ENCODE results near the gene NUP54.

Gene NUP54

DNA sequence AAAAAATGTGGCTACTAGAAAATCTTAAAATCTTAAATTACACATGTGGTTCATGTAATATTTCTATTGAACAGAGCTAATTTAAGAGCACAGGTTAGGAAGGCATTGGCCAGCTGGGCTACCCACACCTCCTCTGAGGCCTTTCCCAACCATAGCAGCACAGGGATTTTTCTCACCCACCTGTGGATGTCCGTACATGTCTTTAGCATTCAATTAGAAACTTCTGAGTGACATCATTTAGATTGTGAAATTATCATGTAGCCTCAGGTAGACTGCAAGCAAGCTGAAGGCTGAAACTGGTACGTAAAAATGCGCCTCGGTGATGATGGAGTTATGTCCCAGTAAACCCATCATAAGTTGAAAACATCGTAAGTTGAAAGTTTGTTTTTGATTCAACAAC is 34.3 kb upstream of the NUP54 start:
- Histone ChIP-seq H3K27me3 (ENCODE audit: control insufficient read depth in 1 of 2, insufficient read depth in 2 of 2, low read length in 2 of 2) (no peaks in the 10 kb centered on the region), H3K4me3 (ENCODE audit: low read depth in 1 of 2, low read length in 2 of 2) (no peak overlapping the region), H3K4me1 (ENCODE audit: control insufficient read depth in 1 of 2, insufficient read depth in 2 of 2, low read length in 2 of 2) (peaks cover 0 to 5% of the 10 kb centered on the region in 2 donors), H3K9me3 (ENCODE audit: control insufficient read depth in 1 of 2, low read length in 2 of 2) (no peaks in the 10 kb centered on the region), H3K27ac (ENCODE audit: low read depth, low read length) (no peak overlapping the region), H3K9ac (ENCODE audit: low read depth in 1 of 2, low read length in 2 of 2) (no peak overlapping the region), H3K36me3 (ENCODE audit: control insufficient read depth in 1 of 2, insufficient read depth in 2 of 2, low read length in 2 of 2) (peaks cover 0 to 25% of the 10 kb centered on the region in 2 donors)

DNA sequence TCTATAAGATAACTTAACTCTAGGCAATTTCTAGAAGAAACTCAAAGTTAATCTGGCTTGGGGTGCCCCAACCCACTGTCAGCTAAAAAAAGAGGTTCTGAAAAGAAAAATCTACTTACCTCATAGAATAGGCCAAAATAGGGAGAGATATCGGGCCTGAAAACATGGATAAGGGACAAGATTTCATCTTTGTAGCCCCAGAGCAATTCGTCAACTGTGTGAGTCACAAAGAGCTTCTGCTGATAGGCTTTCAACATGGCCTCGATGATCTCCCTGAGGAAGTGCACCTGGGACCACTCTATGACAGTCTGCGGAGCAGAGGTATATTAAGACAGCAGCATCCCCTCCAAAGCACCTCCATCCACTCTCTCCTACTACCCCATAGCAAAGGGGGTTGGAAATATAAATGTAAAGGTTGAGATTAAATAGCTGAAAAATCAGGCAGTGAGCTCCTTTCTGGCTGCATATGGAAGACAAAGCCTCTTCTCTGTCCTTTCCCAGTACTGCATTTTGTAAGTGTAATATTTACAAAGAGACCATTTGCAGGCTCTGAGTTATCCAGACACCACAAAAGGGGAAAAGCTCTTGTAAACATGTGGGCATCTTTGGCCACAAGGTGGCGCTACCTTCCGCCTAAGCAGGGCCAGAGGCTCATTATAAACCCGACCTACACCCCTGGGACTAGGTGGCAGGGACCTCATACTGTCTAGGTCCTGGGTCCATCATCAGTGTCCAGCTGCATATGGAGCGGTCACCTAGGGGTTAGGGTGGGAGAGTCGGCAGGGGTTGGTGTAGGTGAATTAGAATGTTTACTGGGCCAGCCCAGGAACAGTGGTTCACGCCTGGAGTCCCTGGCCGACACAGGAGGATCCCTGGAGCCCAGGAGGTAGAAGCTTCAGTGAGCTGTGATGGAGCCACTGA is 31.5 kb upstream of the NUP54 start:
- H3K4me3 ChIP-seq (ENCODE audit: low read depth in 1 of 2, low read length in 2 of 2), result no peak overlapping the region
- no peaks in the 10 kb centered on the region for H3K27me3 ChIP-seq (ENCODE audit: control insufficient read depth in 1 of 2, insufficient read depth in 2 of 2, low read length in 2 of 2)
- no peak overlapping the region for H3K9ac ChIP-seq (ENCODE audit: low read depth in 1 of 2, low read length in 2 of 2)
- H3K9me3 ChIP-seq (ENCODE audit: control insufficient read depth in 1 of 2, low read length in 2 of 2), result no peaks in the 10 kb centered on the region
- peaks cover 9 to 28% of the 10 kb centered on the region in 2 donors for H3K36me3 ChIP-seq (ENCODE audit: control insufficient read depth in 1 of 2, insufficient read depth in 2 of 2, low read length in 2 of 2)
- no peak overlapping the region for H3K27ac ChIP-seq (ENCODE audit: low read depth, low read length)
- peaks cover 0 to 5% of the 10 kb centered on the region in 2 donors for H3K4me1 ChIP-seq (ENCODE audit: control insufficient read depth in 1 of 2, insufficient read depth in 2 of 2, low read length in 2 of 2)

DNA sequence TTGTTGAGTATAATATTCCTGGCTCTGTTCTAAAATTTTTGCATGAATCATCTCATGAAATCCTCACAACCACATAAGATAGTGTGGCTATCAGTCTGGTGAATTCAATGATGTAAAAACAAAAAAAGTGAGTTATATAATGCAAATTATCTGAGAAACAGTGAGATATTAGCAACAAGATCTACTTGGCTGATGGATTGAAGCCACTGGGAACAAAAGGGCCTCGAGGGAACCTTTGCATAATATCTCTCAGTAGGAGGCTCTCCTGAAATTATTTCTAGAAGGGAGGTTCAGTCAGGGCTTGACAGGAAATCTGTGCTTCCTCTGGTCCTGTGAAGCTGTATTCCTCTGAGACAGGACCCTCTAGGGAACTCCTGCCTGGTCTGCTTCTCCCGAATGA is 30.1 kb upstream of the NUP54 start:
- Histone ChIP-seq H3K27me3 (ENCODE audit: control insufficient read depth in 1 of 2, insufficient read depth in 2 of 2, low read length in 2 of 2) (no peaks in the 10 kb centered on the region), H3K4me3 (ENCODE audit: low read depth in 1 of 2, low read length in 2 of 2) (no peak overlapping the region), H3K4me1 (ENCODE audit: control insufficient read depth in 1 of 2, insufficient read depth in 2 of 2, low read length in 2 of 2) (peaks cover 0 to 5% of the 10 kb centered on the region in 2 donors), H3K27ac (ENCODE audit: low read depth, low read length) (no peak overlapping the region), H3K36me3 (ENCODE audit: control insufficient read depth in 1 of 2, insufficient read depth in 2 of 2, low read length in 2 of 2) (peaks cover 20 to 38% of the 10 kb centered on the region in 2 donors), H3K9me3 (ENCODE audit: control insufficient read depth in 1 of 2, low read length in 2 of 2) (no peaks in the 10 kb centered on the region), H3K9ac (ENCODE audit: low read depth in 1 of 2, low read length in 2 of 2) (no peak overlapping the region)

DNA sequence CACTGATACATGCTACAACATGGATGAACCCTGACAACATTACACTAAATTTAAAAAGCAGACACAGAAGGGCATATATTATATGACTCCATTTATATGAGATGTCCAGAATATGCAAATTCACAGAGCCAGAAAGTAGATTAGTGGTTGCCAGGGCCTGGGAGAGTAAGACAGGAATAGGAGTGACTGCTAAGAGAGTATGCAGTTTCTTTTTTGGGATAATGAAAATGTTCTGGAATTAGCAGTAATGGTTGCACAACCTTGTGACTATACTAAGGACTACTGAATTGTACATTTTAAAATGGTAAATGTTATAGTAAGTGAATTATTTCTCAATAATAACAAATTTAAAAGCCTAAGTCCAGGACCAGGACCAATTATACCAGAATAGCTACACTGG is 29.5 kb upstream of the NUP54 start:
- Histone ChIP-seq H3K27ac (ENCODE audit: low read depth, low read length) (no peak overlapping the region), H3K4me3 (ENCODE audit: low read depth in 1 of 2, low read length in 2 of 2) (no peak overlapping the region), H3K9me3 (ENCODE audit: control insufficient read depth in 1 of 2, low read length in 2 of 2) (no peaks in the 10 kb centered on the region), H3K36me3 (ENCODE audit: control insufficient read depth in 1 of 2, insufficient read depth in 2 of 2, low read length in 2 of 2) (peaks cover 20 to 43% of the 10 kb centered on the region in 2 donors), H3K27me3 (ENCODE audit: control insufficient read depth in 1 of 2, insufficient read depth in 2 of 2, low read length in 2 of 2) (no peaks in the 10 kb centered on the region), H3K4me1 (ENCODE audit: control insufficient read depth in 1 of 2, insufficient read depth in 2 of 2, low read length in 2 of 2) (peaks cover 0 to 5% of the 10 kb centered on the region in 2 donors), H3K9ac (ENCODE audit: low read depth in 1 of 2, low read length in 2 of 2) (no peak overlapping the region)

DNA sequence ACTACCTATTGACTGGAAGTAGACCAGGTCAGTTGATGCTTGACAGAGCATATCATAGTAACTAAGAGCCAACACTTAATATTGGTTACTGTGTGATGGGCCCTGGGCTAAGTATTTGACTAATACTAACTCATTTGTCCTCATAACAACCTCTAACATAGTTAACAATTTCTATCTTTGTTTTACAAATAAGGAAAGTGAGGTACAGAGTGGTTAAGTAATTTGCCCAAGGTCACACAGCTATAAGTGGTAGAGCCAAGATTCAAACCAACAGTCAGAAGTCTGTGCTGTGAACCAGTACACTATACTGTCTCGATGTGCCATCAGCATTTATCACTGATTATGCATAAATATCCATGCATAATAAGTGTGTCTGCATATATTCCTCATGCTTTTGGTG is 27.1 kb upstream of the NUP54 start:
- H3K9me3 ChIP-seq (ENCODE audit: control insufficient read depth in 1 of 2, low read length in 2 of 2), result no peaks in the 10 kb centered on the region
- H3K9ac ChIP-seq (ENCODE audit: low read depth in 1 of 2, low read length in 2 of 2), result no peak overlapping the region
- no peak overlapping the region for H3K4me3 ChIP-seq (ENCODE audit: low read depth in 1 of 2, low read length in 2 of 2)
- peaks cover 22 to 54% of the 10 kb centered on the region in 2 donors for H3K36me3 ChIP-seq (ENCODE audit: control insufficient read depth in 1 of 2, insufficient read depth in 2 of 2, low read length in 2 of 2)
- H3K27me3 ChIP-seq (ENCODE audit: control insufficient read depth in 1 of 2, insufficient read depth in 2 of 2, low read length in 2 of 2), result no peaks in the 10 kb centered on the region
- no peak overlapping the region for H3K27ac ChIP-seq (ENCODE audit: low read depth, low read length)
- H3K4me1 ChIP-seq (ENCODE audit: control insufficient read depth in 1 of 2, insufficient read depth in 2 of 2, low read length in 2 of 2), result peaks cover 0 to 5% of the 10 kb centered on the region in 2 donors

GRCh38 chr4:76174216-76174615 is 26.0 kb upstream of the NUP54 start:
- Histone ChIP-seq H3K4me1 (ENCODE audit: control insufficient read depth in 1 of 2, insufficient read depth in 2 of 2, low read length in 2 of 2) (no peaks in the 10 kb centered on the region), H3K9me3 (ENCODE audit: control insufficient read depth in 1 of 2, low read length in 2 of 2) (no peaks in the 10 kb centered on the region), H3K27ac (ENCODE audit: low read depth, low read length) (no peak overlapping the region), H3K36me3 (ENCODE audit: control insufficient read depth in 1 of 2, insufficient read depth in 2 of 2, low read length in 2 of 2) (peaks cover 22 to 60% of the 10 kb centered on the region in 2 donors), H3K9ac (ENCODE audit: low read depth in 1 of 2, low read length in 2 of 2) (no peak overlapping the region), H3K4me3 (ENCODE audit: low read depth in 1 of 2, low read length in 2 of 2) (no peak overlapping the region), H3K27me3 (ENCODE audit: control insufficient read depth in 1 of 2, insufficient read depth in 2 of 2, low read length in 2 of 2) (no peaks in the 10 kb centered on the region)

DNA sequence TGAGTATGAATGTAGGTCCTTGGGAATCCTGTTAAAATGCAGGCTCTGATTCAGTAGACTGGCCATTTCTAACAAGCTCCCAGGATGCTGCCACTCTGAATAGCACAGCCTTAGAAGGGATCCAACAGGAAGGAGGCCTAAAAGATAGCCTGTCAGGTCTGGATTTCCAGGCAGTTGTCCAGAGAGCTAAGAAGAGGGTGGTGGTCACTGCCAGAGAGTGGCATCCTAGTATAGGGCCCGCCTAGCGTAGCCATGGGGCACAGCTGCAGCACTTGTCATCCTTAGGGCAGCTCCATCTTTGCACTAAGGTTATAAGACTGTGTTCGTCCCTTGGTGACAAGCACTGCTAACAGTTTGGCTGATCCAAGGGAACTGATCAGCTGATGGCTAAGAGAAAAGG is 20.5 kb upstream of the NUP54 start:
- Histone ChIP-seq H3K4me3 (ENCODE audit: low read depth in 1 of 2, low read length in 2 of 2) (no peak overlapping the region), H3K27ac (ENCODE audit: low read depth, low read length) (no peak overlapping the region), H3K36me3 (ENCODE audit: control insufficient read depth in 1 of 2, insufficient read depth in 2 of 2, low read length in 2 of 2) (peaks cover 29 to 69% of the 10 kb centered on the region in 2 donors), H3K9ac (ENCODE audit: low read depth in 1 of 2, low read length in 2 of 2) (no peak overlapping the region), H3K9me3 (ENCODE audit: control insufficient read depth in 1 of 2, low read length in 2 of 2) (no peaks in the 10 kb centered on the region), H3K27me3 (ENCODE audit: control insufficient read depth in 1 of 2, insufficient read depth in 2 of 2, low read length in 2 of 2) (no peaks in the 10 kb centered on the region), H3K4me1 (ENCODE audit: control insufficient read depth in 1 of 2, insufficient read depth in 2 of 2, low read length in 2 of 2) (no peaks in the 10 kb centered on the region)

DNA sequence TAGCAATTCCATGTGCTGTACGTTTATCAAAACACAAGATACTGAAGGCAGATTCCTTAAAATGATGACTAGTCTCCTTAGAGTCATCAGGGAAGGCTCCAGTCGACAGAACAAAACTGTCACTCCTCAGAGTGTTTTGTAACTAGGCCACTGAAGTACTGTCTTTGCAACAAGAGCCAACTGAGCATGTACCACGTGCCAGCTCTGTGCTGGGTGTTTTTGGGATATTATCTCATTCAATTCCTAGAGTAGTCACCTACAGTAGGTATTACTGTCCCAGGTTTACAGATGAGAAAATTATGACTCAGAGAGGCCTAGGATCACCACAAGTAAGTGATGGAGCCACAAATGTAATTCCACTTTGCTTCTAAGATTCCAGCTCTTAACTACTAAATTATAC is 18.3 kb upstream of the NUP54 start:
- no peak overlapping the region for H3K27ac ChIP-seq (ENCODE audit: low read depth, low read length)
- peaks cover 34 to 75% of the 10 kb centered on the region in 2 donors for H3K36me3 ChIP-seq (ENCODE audit: control insufficient read depth in 1 of 2, insufficient read depth in 2 of 2, low read length in 2 of 2)

GRCh38 chr4:76160355-76160754 is 12.2 kb upstream of the NUP54 start:
- no peaks in the 10 kb centered on the region for H3K27me3 ChIP-seq (ENCODE audit: control insufficient read depth in 1 of 2, insufficient read depth in 2 of 2, low read length in 2 of 2)
- H3K4me3 ChIP-seq (ENCODE audit: low read depth in 1 of 2, low read length in 2 of 2), result no peak overlapping the region

More for the DNA sequence above, 18.3 kb upstream of the NUP54 start:
- Histone ChIP-seq H3K9ac (ENCODE audit: low read depth in 1 of 2, low read length in 2 of 2) (no peak overlapping the region), H3K9me3 (ENCODE audit: control insufficient read depth in 1 of 2, low read length in 2 of 2) (no peaks in the 10 kb centered on the region), H3K4me1 (ENCODE audit: control insufficient read depth in 1 of 2, insufficient read depth in 2 of 2, low read length in 2 of 2) (no peaks in the 10 kb centered on the region), H3K4me3 (ENCODE audit: low read depth in 1 of 2, low read length in 2 of 2) (no peak overlapping the region), H3K27me3 (ENCODE audit: control insufficient read depth in 1 of 2, insufficient read depth in 2 of 2, low read length in 2 of 2) (no peaks in the 10 kb centered on the region)

DNA sequence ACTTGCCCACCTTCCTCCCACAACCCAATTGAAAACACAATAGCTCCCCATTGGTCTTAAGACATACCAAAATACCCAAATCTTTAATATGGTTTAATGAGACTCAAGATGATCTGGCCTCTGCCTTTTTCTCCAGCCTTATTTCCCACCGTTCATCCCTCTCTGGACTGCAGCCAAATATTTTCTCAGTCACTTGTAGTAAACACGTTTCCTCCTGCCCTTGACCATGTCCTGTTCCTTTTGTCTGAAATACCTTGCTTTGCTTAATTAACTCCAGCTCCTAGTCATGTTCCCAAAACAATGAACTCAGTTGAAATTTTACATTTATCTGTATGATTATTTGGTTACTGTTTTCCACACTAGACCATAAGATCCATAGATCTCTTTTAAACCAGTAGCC is 8.4 kb upstream of the NUP54 start:
- no peaks in the 10 kb centered on the region for H3K27me3 ChIP-seq (ENCODE audit: control insufficient read depth in 1 of 2, insufficient read depth in 2 of 2, low read length in 2 of 2)
- H3K9ac ChIP-seq (ENCODE audit: low read depth in 1 of 2, low read length in 2 of 2), result no peak overlapping the region
- H3K9me3 ChIP-seq (ENCODE audit: control insufficient read depth in 1 of 2, low read length in 2 of 2), result no peaks in the 10 kb centered on the region
- no peaks in the 10 kb centered on the region for H3K4me1 ChIP-seq (ENCODE audit: control insufficient read depth in 1 of 2, insufficient read depth in 2 of 2, low read length in 2 of 2)
- H3K27ac ChIP-seq (ENCODE audit: low read depth, low read length), result no peak overlapping the region
- H3K36me3 ChIP-seq (ENCODE audit: control insufficient read depth in 1 of 2, insufficient read depth in 2 of 2, low read length in 2 of 2), result peaks cover 8 to 25% of the 10 kb centered on the region in 2 donors
- no peak overlapping the region for H3K4me3 ChIP-seq (ENCODE audit: low read depth in 1 of 2, low read length in 2 of 2)

More at GRCh38 chr4:76160355-76160754, 12.2 kb upstream of the NUP54 start:
- H3K36me3 ChIP-seq (ENCODE audit: control insufficient read depth in 1 of 2, insufficient read depth in 2 of 2, low read length in 2 of 2), result peaks cover 17 to 50% of the 10 kb centered on the region in 2 donors
- H3K9me3 ChIP-seq (ENCODE audit: control insufficient read depth in 1 of 2, low read length in 2 of 2), result no peaks in the 10 kb centered on the region
- H3K4me1 ChIP-seq (ENCODE audit: control insufficient read depth in 1 of 2, insufficient read depth in 2 of 2, low read length in 2 of 2), result no peaks in the 10 kb centered on the region
- H3K9ac ChIP-seq (ENCODE audit: low read depth in 1 of 2, low read length in 2 of 2), result no peak overlapping the region
- H3K27ac ChIP-seq (ENCODE audit: low read depth, low read length), result no peak overlapping the region

All from duodenal mucosa (tissue), 2 donors.